H1 (cell line): ENCODE results near the gene SHISA6. TPM values are rescaled to one million over a fixed set of nuclear protein-coding genes. Genes with fewer than 3 reads are reported as not detected.

ENCODE experiments used
- CTCF ChIA-PET: fragments of 300-600 bp; sonication (Branson Sonifier 250); formaldehyde crosslinking; loops from one replicate; lab custom pipeline; 2021; ENCODE audit not compliant: partially characterized antibody; lab: Charles Lee
- POLR2A ChIA-PET: fragments of 300-600 bp; sonication (Branson Sonifier 250); formaldehyde crosslinking; loops from one replicate; lab custom pipeline; 2021; ENCODE audit warnings: inconsistent platforms; ENCODE audit not compliant: partially characterized antibody; lab: Charles Lee
- DNase-seq, 2 experiments: peaks; one replicate each; pipeline versions ENCODE4 v3.0.0 to v3.0.0-alpha.2; 2010 to 2022; ENCODE audit warnings: low spot score in 2 of 2, low read depth in 1 of 2, mixed read lengths in 1 of 2
- FAIRE-seq: peaks from 2 replicates; lab custom pipeline; 2011; peaks lifted over from hg19 to GRCh38; lab: Jason Lieb, UNC
- H2AFZ ChIP-seq: 2 replicates; pipeline ENCODE4 v1.8.1; 2012; ENCODE audit warnings: low read length, inconsistent platforms
- H2AK5ac ChIP-seq: 2 replicates; pipeline ENCODE4 v1.6.1; 2013; ENCODE audit warnings: low read depth, low read length
- H2BK120ac ChIP-seq: replicated peaks from 2 replicates; pipeline ENCODE3; 2013; ENCODE audit warnings: low read depth, low read length, inconsistent platforms
- H2BK12ac ChIP-seq: 2 replicates; pipeline ENCODE4 v1.6.1; 2013; ENCODE audit warnings: low read depth, low read length
- H2BK15ac ChIP-seq: 2 replicates; pipeline ENCODE4 v1.6.1; 2013; ENCODE audit warnings: low read length
- H2BK20ac ChIP-seq: 2 replicates; pipeline ENCODE4 v1.6.1; 2013; ENCODE audit warnings: low read length
- H2BK5ac ChIP-seq: 2 replicates; pipeline ENCODE4 v1.6.1; 2013; ENCODE audit warnings: low read depth, low read length
- H3K14ac ChIP-seq: 2 replicates; pipeline ENCODE4 v1.6.1; 2013; ENCODE audit warnings: inconsistent platforms; ENCODE audit not compliant: insufficient read length
- H3K18ac ChIP-seq: 2 replicates; pipeline ENCODE4 v1.6.1; 2013; ENCODE audit warnings: low read length; ENCODE audit errors: extremely low read depth
- H3K23ac ChIP-seq: 2 replicates; pipeline ENCODE4 v1.6.1; 2013; ENCODE audit warnings: inconsistent platforms; ENCODE audit not compliant: insufficient read length
- H3K23me2 ChIP-seq: 2 replicates; pipeline ENCODE4 v1.6.1; 2013; ENCODE audit warnings: low read depth, low read length
- H3K27ac ChIP-seq: 2 replicates; pipeline ENCODE4 v1.6.1; 2011; ENCODE audit warnings: low read depth, low read length, inconsistent platforms
- H3K27me3 ChIP-seq, 4 experiments: replicated peaks in 1 of 4; 1 replicate in 1 of 4; 2 replicates in 3 of 4; pipeline versions ENCODE4 v1.6.1 to v1.8.1; 2011 to 2013; ENCODE audit warnings: low read length in 3 of 4, mild to moderate bottlenecking in 3 of 4, inconsistent platforms in 2 of 4, mixed read lengths in 2 of 4, moderate library complexity in 1 of 4; ENCODE audit not compliant: control insufficient read depth in 3 of 4, insufficient read depth in 3 of 4; ENCODE audit errors: extremely low read depth in 1 of 4
- H3K36me3 ChIP-seq, 4 experiments: 2 replicates each; pipeline versions ENCODE4 v1.6.1 to v1.8.1; 2011 to 2013; ENCODE audit warnings: mild to moderate bottlenecking in 4 of 4, low read length in 3 of 4, moderate library complexity in 2 of 4, control low read depth in 1 of 4, inconsistent platforms in 1 of 4; ENCODE audit not compliant: insufficient read depth in 4 of 4, control insufficient read depth in 2 of 4
- H3K4ac ChIP-seq: replicated peaks from 2 replicates; pipeline ENCODE3; 2013; ENCODE audit warnings: low read length, low read depth, mixed read lengths, inconsistent platforms; ENCODE audit not compliant: insufficient read length
- H3K4me1 ChIP-seq, 4 experiments: replicated peaks in 1 of 4; 1 replicate in 1 of 4; 2 replicates in 3 of 4; pipeline versions ENCODE4 v1.6.1 to v1.8.1; 2011 to 2013; ENCODE audit warnings: low read length in 3 of 4, inconsistent platforms in 2 of 4, mixed read lengths in 1 of 4; ENCODE audit not compliant: insufficient read depth in 4 of 4, control insufficient read depth in 3 of 4
- H3K4me2 ChIP-seq, 2 experiments: 2 replicates each; pipeline versions ENCODE4 v1.6.1 to v1.8.1; 2011 to 2013; ENCODE audit warnings: low read depth in 2 of 2, low read length in 2 of 2, control low read depth in 1 of 2, inconsistent platforms in 1 of 2, mild to moderate bottlenecking in 1 of 2; ENCODE audit not compliant: insufficient read depth in 1 of 2
- H3K4me3 ChIP-seq, 4 experiments: fragments of 200-600, 300-600 bp in 1 of 4; sonication (generic), shearing (Covaris generic), sonication (Bioruptor Twin) in 1 of 4; 2 replicates each; pipeline versions ENCODE4 v1.5.1 to v1.8.1; 2011 to 2016; ENCODE audit warnings: low read length in 4 of 4, low read depth in 3 of 4, control low read depth in 2 of 4, inconsistent platforms in 2 of 4, mild to moderate bottlenecking in 2 of 4, mixed read lengths in 1 of 4, moderate library complexity in 1 of 4; ENCODE audit not compliant: insufficient read depth in 2 of 4; ENCODE audit errors: extremely low read depth in 1 of 4
- H3K56ac ChIP-seq: replicated peaks from 2 replicates; pipeline ENCODE3; 2013; ENCODE audit warnings: low read depth, mild to moderate bottlenecking, mixed read lengths, low read length, inconsistent platforms; ENCODE audit not compliant: insufficient read length
- H3K79me1 ChIP-seq: 2 replicates; pipeline ENCODE4 v1.6.1; 2013; ENCODE audit warnings: low read depth, low read length, control low read depth
- H3K79me2 ChIP-seq, 2 experiments: 2 replicates each; pipeline versions ENCODE4 v1.6.1 to v1.8.1; 2012 to 2013; ENCODE audit warnings: low read length in 2 of 2, mild to moderate bottlenecking in 2 of 2, inconsistent platforms in 1 of 2; ENCODE audit not compliant: insufficient read depth in 2 of 2, control insufficient read depth in 1 of 2
- H3K9ac ChIP-seq, 4 experiments: replicated peaks in 1 of 4; 1 replicate in 1 of 4; 2 replicates in 3 of 4; pipeline versions ENCODE4 v1.6.1 to v1.8.1; 2011 to 2013; ENCODE audit warnings: low read depth in 3 of 4, low read length in 3 of 4, control low read depth in 2 of 4, mild to moderate bottlenecking in 2 of 4, moderate library complexity in 2 of 4, inconsistent platforms in 1 of 4; ENCODE audit errors: extremely low read depth in 1 of 4
- H3K9me3 ChIP-seq, 2 experiments: 2 replicates each; pipeline versions ENCODE4 v1.6.1 to v1.8.1; 2012 to 2013; ENCODE audit warnings: mild to moderate bottlenecking in 2 of 2, moderate library complexity in 2 of 2, control low read depth in 1 of 2, inconsistent platforms in 1 of 2, low read depth in 1 of 2, low read length in 1 of 2, mixed read lengths in 1 of 2; ENCODE audit not compliant: insufficient read depth in 2 of 2
- H4K20me1 ChIP-seq, 2 experiments: replicated peaks in 1 of 2; 2 replicates each; pipeline versions ENCODE3 to v1.8.1; 2011 to 2013; ENCODE audit warnings: inconsistent platforms in 2 of 2, low read length in 2 of 2, mild to moderate bottlenecking in 1 of 2; ENCODE audit not compliant: insufficient read depth in 2 of 2, control insufficient read depth in 1 of 2
- H4K5ac ChIP-seq: 2 replicates; pipeline ENCODE4 v1.6.1; 2013; ENCODE audit warnings: low read length, low read depth, mixed read lengths, inconsistent platforms; ENCODE audit not compliant: insufficient read length
- H4K8ac ChIP-seq: 2 replicates; pipeline ENCODE4 v1.8.0; 2013; ENCODE audit warnings: mild to moderate bottlenecking, moderate library complexity, low read length, inconsistent platforms; ENCODE audit not compliant: insufficient read depth; ENCODE audit errors: extremely low read depth
- H4K91ac ChIP-seq: replicated peaks from 2 replicates; pipeline ENCODE3; 2013; ENCODE audit warnings: low read length, mixed read lengths, inconsistent platforms; ENCODE audit not compliant: insufficient read length
- ATF2 ChIP-seq: IDR thresholded peaks from 2 replicates; pipeline ENCODE4 v1.6.1; 2012; ENCODE audit warnings: low read length, inconsistent platforms
- GTF2F1 ChIP-seq: IDR thresholded peaks from 2 replicates; pipeline ENCODE4 v1.6.1; 2012; ENCODE audit warnings: low read depth, low read length, improper control_type of control experiment, borderline replicate concordance
- JUND ChIP-seq: IDR thresholded peaks from 2 replicates; pipeline ENCODE4 v1.6.1; 2011; ENCODE audit warnings: mild to moderate bottlenecking, improper control_type of control experiment, low read length
- KDM5A ChIP-seq: fragments of 200-600 bp; IDR thresholded peaks from 2 replicates; pipeline ENCODE4 v1.7.1; 2012; ENCODE audit warnings: mild to moderate bottlenecking, low read length, inconsistent platforms, mixed read lengths
- NANOG ChIP-seq: IDR thresholded peaks from 2 replicates; pipeline ENCODE4 v1.6.1; 2011; ENCODE audit warnings: low read length, low read depth, mild to moderate bottlenecking, inconsistent platforms; ENCODE audit not compliant: insufficient read depth, poor library complexity, severe bottlenecking
- RAD21 ChIP-seq, 2 experiments: IDR thresholded peaks in 1 of 2; conservative IDR thresholded peaks in 1 of 2; 2 replicates each; pipeline ENCODE4 v1.6.1; 2011; ENCODE audit warnings: low read depth in 2 of 2, low read length in 2 of 2, improper control_type of control experiment in 1 of 2, inconsistent platforms in 1 of 2, mild to moderate bottlenecking in 1 of 2, moderate library complexity in 1 of 2
- RXRA ChIP-seq: IDR thresholded peaks from 2 replicates; pipeline ENCODE4 v1.6.1; 2011; ENCODE audit warnings: low read depth, mild to moderate bottlenecking, low read length, moderate library complexity; ENCODE audit not compliant: insufficient read depth
- SP4 ChIP-seq: IDR thresholded peaks from 2 replicates; pipeline ENCODE4 v1.6.1; 2012; ENCODE audit warnings: low read length, inconsistent platforms
- SRF ChIP-seq: IDR thresholded peaks from 2 replicates; pipeline ENCODE4 v1.6.1; 2011; ENCODE audit warnings: mild to moderate bottlenecking, low read depth, low read length, moderate library complexity
- TAF7 ChIP-seq: optimal IDR thresholded peaks from 2 replicates; pipeline ENCODE3; 2011; ENCODE audit warnings: low read depth, mild to moderate bottlenecking, inconsistent platforms, low read length, moderate library complexity, borderline replicate concordance
- WGBS, 2 experiments: shearing (Covaris generic) in 1 of 2; methylation state at CpG; one replicate each; pipeline versions ENCODE4 v1.1.6 to v1.1.7; 2013 to 2015; ENCODE audit warnings: low lambda C conversion rate in 2 of 2, mixed read lengths in 2 of 2, inconsistent platforms in 1 of 2, low coverage in 1 of 2, missing lambda C conversion rate in 1 of 2; ENCODE audit not compliant: insufficient replicate concordance in 2 of 2, insufficient coverage in 1 of 2, insufficient read length in 1 of 2; ENCODE audit errors: extremely low coverage in 1 of 2, missing lambda C conversion rate in 1 of 2; 5-methylcytosine and 5-hydroxymethylcytosine counted together
- polyA plus RNA-seq, 7 experiments: library from polyadenylated mRNA; depleted of rRNA in 3 of 7; stranded (reverse) in 5 of 7; unstranded in 2 of 7; fragments of >200 nt in 5 of 7; fragments of 200-250 nt in 2 of 7; gene quantifications; 1 replicate in 5 of 7; 2 replicates in 1 of 7; 4 replicates in 1 of 7; pipeline versions ENCODE4 v1.2.1 to v1.2.3, GENCODE V29; 2011 to 2013; ENCODE audit warnings: missing spikeins in 2 of 7, mixed read lengths in 2 of 7
- total RNA-seq: library from RNA; stranded (reverse); fragmentation: NEBNext Ultra II Directional; extraction: Animal tissue kit (Norgen Biotek cat#: 25700); gene quantifications from 2 replicates; pipeline ENCODE4 v1.2.1, GENCODE V29; 2021

Gene SHISA6
- total and polyA plus RNA-seq, 2 of the 8 experiments (the other 6 are each of a cell fraction or from before 2014, with no cell fraction given): 2.9 to 4.8 TPM

GRCh38 chr17:11446316-11446715, 205.3 kb downstream of the SHISA6 start:
- ChIA-PET CTCF (interaction anchor here (0.6 to 1.6 kb wide), 3 partner anchors 10 to 198 kb away, joined by 3 to 4 read pairs (median 4); no protein-coding TSS in a partner anchor), POLR2A (no interaction called here)
- no peak overlapping the region for H3K4me2 ChIP-seq
- H2BK20ac ChIP-seq: no peak overlapping the region
- no peaks in the 10 kb centered on the region for H3K23me2 ChIP-seq
- no peak overlapping the region for H3K14ac ChIP-seq
- no peak overlapping the region for H2AK5ac ChIP-seq
- H3K79me1 ChIP-seq: no peaks in the 10 kb centered on the region
- no peaks in the 10 kb centered on the region for H4K20me1 ChIP-seq
- WGBS, 2 experiments: 67% methylated on average over 4 of the region's 4 CpGs; no CpG with 5 or more reads in 1 of the 2 experiments
- FAIRE-seq (no peak), DNase-seq (no peak)
- no peak overlapping the region for H2BK5ac ChIP-seq
- no peak for TF ChIP-seq KDM5A
- no peak for TF ChIP-seq SP4
- TF ChIP-seq TAF7: no peak
- TF ChIP-seq SRF: no peak
- TF ChIP-seq ATF2: no peak
- TF ChIP-seq GTF2F1: no peak
- TF ChIP-seq RXRA: no peak
- no peak for TF ChIP-seq NANOG
- TF ChIP-seq JUND: no peak
- no peak for TF ChIP-seq RAD21 (IDR thresholded peaks at IDR 0.05 in 1 of 2, conservative IDR thresholded peaks at IDR 0.05 in 1 of 2; ENCODE audit: low read depth in 2 of 2, low read length in 2 of 2)
- H3K4ac ChIP-seq: no peak overlapping the region
- no peak overlapping the region for H3K23ac ChIP-seq
- no peak overlapping the region for H2AFZ ChIP-seq
- no peak overlapping the region for H3K56ac ChIP-seq
- no peak overlapping the region for H3K9ac ChIP-seq
- no peak overlapping the region for H2BK12ac ChIP-seq
- no peaks in the 10 kb centered on the region for H3K79me2 ChIP-seq
- H2BK15ac ChIP-seq: no peak overlapping the region
- H3K27me3 ChIP-seq: no peaks in the 10 kb centered on the region
- no peak overlapping the region for H3K4me3 ChIP-seq
- H4K91ac ChIP-seq: no peak overlapping the region
- no peak overlapping the region for H2BK120ac ChIP-seq
- H4K8ac ChIP-seq: no peak overlapping the region
- no peak overlapping the region for H4K5ac ChIP-seq
- H3K36me3 ChIP-seq: no peaks in the 10 kb centered on the region
- H3K9me3 ChIP-seq: no peaks in the 10 kb centered on the region; a peak in 1 of 4 replicates
- H3K27ac ChIP-seq: no peak overlapping the region
- H3K18ac ChIP-seq: no peak overlapping the region
- no peaks in the 10 kb centered on the region for H3K4me1 ChIP-seq
